ENCODE measurements around the gene SARDH. TPM values are rescaled to one million over a fixed set of nuclear protein-coding genes. Genes with fewer than 3 reads are reported as not detected.

The SARDH gene
- total RNA-seq, 1 experiment from 2014 or later = 5.6 TPM

GRCh38 chr9:133715866-133716563 is 22.1 kb downstream of the SARDH start:
- POLR2A ChIA-PET = no interaction called here
- no peak for DNase-seq (ENCODE audit: low read depth, low spot score)
- no peak overlapping the region; the same call in 1 of the 2 replicates for H3K27ac ChIP-seq (ENCODE audit: low read depth, low read length)
- no peaks in the 10 kb centered on the region for H3K36me3 ChIP-seq (ENCODE audit: control insufficient read depth in 1 of 2, insufficient read depth in 2 of 2, low read length in 2 of 2)
- intact Hi-C loops (cut with micrococcal nuclease) = no loop called here
- H3K4me3 ChIP-seq (replicated peaks in 1 of 2; ENCODE audit: low read depth in 1 of 2, low read length in 2 of 2) = no peak overlapping the region
- CTCF ChIA-PET = no interaction called here
- no peak overlapping the region for H3K4me2 ChIP-seq (ENCODE audit: low read length)
- H3K79me2 ChIP-seq (ENCODE audit: insufficient read depth, low read length) = no peaks in the 10 kb centered on the region
- no peaks in the 10 kb centered on the region for H3K27me3 ChIP-seq (ENCODE audit: insufficient read depth, low read length)
- H3K9me3 ChIP-seq (ENCODE audit: control insufficient read depth in 1 of 2, insufficient read depth in 1 of 2, low read depth in 1 of 2, low read length in 2 of 2) = no peaks in the 10 kb centered on the region
- no TSS peak for BruUV-seq (replicated peaks)
- no peaks in the 10 kb centered on the region for H3K4me1 ChIP-seq (ENCODE audit: control insufficient read depth in 1 of 2, insufficient read depth in 2 of 2, low read length in 2 of 2)
- TF ChIP-seq RAD21 (IDR thresholded peaks at IDR 0.05; ENCODE audit: low read depth) (peak; percentile 69), FOSL1 (IDR thresholded peaks at IDR 0.05; ENCODE audit: low read depth) (no peak), CTCF (IDR thresholded peaks at IDR 0.05 in 2 of 3, conservative IDR thresholded peaks at IDR 0.05 in 1 of 3; ENCODE audit: borderline replicate concordance in 1 of 3, insufficient read depth in 1 of 3, low read depth in 2 of 3, low read length in 2 of 3) (peak; percentile 32 to 44 (median 35); a peak in 4 of 6 replicates)
- ATAC-seq = peak; percentile 65
- no peak overlapping the region for H2AFZ ChIP-seq (ENCODE audit: low read depth, low read length, poor library complexity, severe bottlenecking)
- no peaks in the 10 kb centered on the region for H4K20me1 ChIP-seq (ENCODE audit: insufficient read depth)
- H3K9ac ChIP-seq (ENCODE audit: low read length) = no peak overlapping the region
- no peaks in the 10 kb centered on the region for H3K9me2 ChIP-seq (ENCODE audit: insufficient read depth)
- RAD21 ChIA-PET (ENCODE audit: low non-redundant PET in 1 of 2, low total read pairs in 2 of 2, uncharacterized antibody in 2 of 2, unreplicated experiment in 2 of 2) = no interaction called here

- H3K27ac ChIP-seq (ENCODE audit: low read depth, low read length) = no peak overlapping the region
- intact Hi-C loops (cut with micrococcal nuclease) = no loop called here
- H3K4me2 ChIP-seq (ENCODE audit: low read length) = no peak overlapping the region
- no peaks in the 10 kb centered on the region for H3K9me2 ChIP-seq (ENCODE audit: insufficient read depth)
- no TSS peak for BruUV-seq (replicated peaks)
- ChIA-PET POLR2A (no interaction called here), CTCF (no interaction called here), RAD21 (ENCODE audit: low non-redundant PET in 1 of 2, low total read pairs in 2 of 2, uncharacterized antibody in 2 of 2, unreplicated experiment in 2 of 2) (no interaction called here)
- no peak overlapping the region for H3K9ac ChIP-seq (ENCODE audit: low read length)
- no peaks in the 10 kb centered on the region for H3K4me1 ChIP-seq (ENCODE audit: control insufficient read depth in 1 of 2, insufficient read depth in 2 of 2, low read length in 2 of 2)
- H3K9me3 ChIP-seq (ENCODE audit: control insufficient read depth in 1 of 2, insufficient read depth in 1 of 2, low read depth in 1 of 2, low read length in 2 of 2) = no peaks in the 10 kb centered on the region
- H3K27me3 ChIP-seq (ENCODE audit: insufficient read depth, low read length) = no peaks in the 10 kb centered on the region
- TF ChIP-seq MAX (IDR thresholded peaks at IDR 0.05) (no peak), EZH2 (IDR thresholded peaks at IDR 0.05) (no peak), SRF (IDR thresholded peaks at IDR 0.05; ENCODE audit: low read depth) (no peak)
- peak; percentile 29; the same call in 1 of the 2 replicates for ATAC-seq
- no peak for DNase-seq (ENCODE audit: low read depth, low spot score)
- no peak overlapping the region for H3K4me3 ChIP-seq (replicated peaks in 1 of 2; ENCODE audit: low read depth in 1 of 2, low read length in 2 of 2)
- H3K79me2 ChIP-seq (ENCODE audit: insufficient read depth, low read length) = no peaks in the 10 kb centered on the region
- no peaks in the 10 kb centered on the region for H4K20me1 ChIP-seq (ENCODE audit: insufficient read depth)
- H3K36me3 ChIP-seq (ENCODE audit: control insufficient read depth in 1 of 2, insufficient read depth in 2 of 2, low read length in 2 of 2) = no peaks in the 10 kb centered on the region
- no peak overlapping the region for H2AFZ ChIP-seq (ENCODE audit: low read depth, low read length, poor library complexity, severe bottlenecking)
These were observed 22.8 kb downstream of the SARDH start for GRCh38 chr9:133715295-133715865.

Data from HCT116 (cell line).